A549 (cell line): ENCODE data around the gene MRPL20.
"Not testable (repeated sequence)": the region's sequence is repeated elsewhere in the genome, so short reads cannot be mapped to it uniquely, and the experiment has no call there.

Experiments
- CEBPB ChIP-seq, 2 experiments: fragments of >200 bp in 1 of 2; sonication (Bioruptor Twin) in 1 of 2; formaldehyde crosslinking in 1 of 2; IDR thresholded peaks; 2 replicates each; pipeline ENCODE4 v1.6.1; 2012 to 2016
- CTCF ChIP-seq: fragments of >200 bp; sonication (Bioruptor Twin); formaldehyde crosslinking; IDR thresholded peaks from 3 replicates; pipeline ENCODE4 v1.5.1; 2016
- ELK1 ChIP-seq: fragments of 150-350 bp; IDR thresholded peaks from 2 replicates; pipeline ENCODE4 v1.6.1; 2014; ENCODE audit warnings: low read depth, mild to moderate bottlenecking, low read length
- EP300 ChIP-seq, 2 experiments: fragments of >200 bp; sonication (Bioruptor Twin); formaldehyde crosslinking; IDR thresholded peaks; 2 replicates in 1 of 2; 3 replicates in 1 of 2; pipeline ENCODE4 v1.6.1; 2016 to 2017
- ESRRA ChIP-seq: fragments of 150-350 bp; IDR thresholded peaks from 2 replicates; pipeline ENCODE4 v1.6.1; 2014; ENCODE audit warnings: mild to moderate bottlenecking, low read length, borderline replicate concordance
- GATA3 ChIP-seq: IDR thresholded peaks from 2 replicates; pipeline ENCODE4 v1.6.1; 2012; ENCODE audit warnings: borderline replicate concordance
- RAD21 ChIP-seq, 2 experiments: fragments of >200 bp in 1 of 2; sonication (Bioruptor Twin) in 1 of 2; formaldehyde crosslinking in 1 of 2; IDR thresholded peaks in 1 of 2; conservative IDR thresholded peaks in 1 of 2; 2 replicates in 1 of 2; 3 replicates in 1 of 2; pipeline ENCODE4 v1.6.1; 2012 to 2018; ENCODE audit warnings: inconsistent platforms in 1 of 2
- RCOR1 ChIP-seq: fragments of 150-350 bp; IDR thresholded peaks from 2 replicates; pipeline ENCODE4 v1.6.1; 2014; ENCODE audit warnings: antibody characterized with exemption, low read length, low read depth
- REST ChIP-seq: fragments of 200-600 bp; sonication (generic); IDR thresholded peaks from 2 replicates; pipeline ENCODE4 v1.6.1; 2016; ENCODE audit warnings: antibody characterized with exemption, mild to moderate bottlenecking, moderate library complexity
- RFX5 ChIP-seq: fragments of 450-650 bp; IDR thresholded peaks from 2 replicates; pipeline ENCODE4 v1.7.1; 2014; ENCODE audit warnings: antibody characterized with exemption, mild to moderate bottlenecking, moderate library complexity
- SMC3 ChIP-seq: fragments of >200 bp; sonication (Bioruptor Twin); formaldehyde crosslinking; IDR thresholded peaks from 3 replicates; pipeline ENCODE4 v1.6.1; 2018; ENCODE audit warnings: inconsistent platforms
- ZC3H11A ChIP-seq: fragments of 450-650 bp; IDR thresholded peaks from 2 replicates; pipeline ENCODE4 v1.6.1; 2014; ENCODE audit warnings: antibody characterized with exemption, mild to moderate bottlenecking

- not testable (repeated sequence) for TF ChIP-seq RAD21 (conservative IDR thresholded peaks at IDR 0.05 in 1 of 2, IDR thresholded peaks at IDR 0.05 in 1 of 2); CEBPB (IDR thresholded peaks at IDR 0.05); ZC3H11A; CTCF; REST; ESRRA; GATA3; RFX5; RCOR1; ELK1; EP300 (IDR thresholded peaks at IDR 0.05); SMC3
Observed at GRCh38 chr1:1417396-1417795, 10.3 kb upstream of the MRPL20 start.
